GM23338 (cell line): ENCODE results near the gene CCDC170. TPM values are rescaled to one million over a fixed set of nuclear protein-coding genes. Genes with fewer than 3 reads are reported as not detected.

Experiments
- ATAC-seq: fragments of 200-7000 bp; cut with Tn5 transposase; 3 replicates; pipeline ENCODE4 v1.9.1; 2020
- DNase-seq: peaks from one replicate; pipeline ENCODE4 v3.0.0-alpha.2; 2015; ENCODE audit warnings: low spot score
- H2AFZ ChIP-seq: fragments of 200-600 bp; sonication (generic); 2 replicates; pipeline ENCODE4 v1.8.0; 2016; ENCODE audit warnings: antibody characterized with exemption, mild to moderate bottlenecking, moderate library complexity
- H3F3A ChIP-seq: fragments of 200-600 bp; sonication (generic); replicated peaks from 2 replicates; pipeline ENCODE4 v1.8.0; 2017; ENCODE audit warnings: antibody characterized with exemption, mixed run types, low read depth
- H3K27ac ChIP-seq: fragments of 200-600 bp; sonication (generic); 2 replicates; pipeline ENCODE4 v1.6.1; 2016; ENCODE audit warnings: low read depth
- H3K27me3 ChIP-seq: fragments of 200-600 bp; sonication (generic); 2 replicates; pipeline ENCODE4 v1.8.0; 2016; ENCODE audit warnings: mild to moderate bottlenecking, mixed run types, moderate library complexity; ENCODE audit not compliant: insufficient read depth
- H3K36me3 ChIP-seq: fragments of 200-600 bp; sonication (generic); 2 replicates; pipeline ENCODE4 v1.8.0; 2016; ENCODE audit warnings: mild to moderate bottlenecking; ENCODE audit not compliant: insufficient read depth
- H3K4me1 ChIP-seq: fragments of 200-600 bp; sonication (generic); 2 replicates; pipeline ENCODE4 v1.8.0; 2016; ENCODE audit warnings: mild to moderate bottlenecking, moderate library complexity; ENCODE audit not compliant: insufficient read depth
- H3K4me2 ChIP-seq: fragments of 200-600 bp; sonication (generic); 2 replicates; pipeline ENCODE4 v1.7.1; 2017; ENCODE audit warnings: mixed run types
- H3K4me3 ChIP-seq: fragments of 200-600 bp; sonication (generic); 2 replicates; pipeline ENCODE4 v1.6.1; 2016; ENCODE audit warnings: mixed run types
- H3K79me2 ChIP-seq: fragments of 200-600 bp; sonication (generic); replicated peaks from 2 replicates; pipeline ENCODE4 v1.8.0; 2017; ENCODE audit warnings: mild to moderate bottlenecking; ENCODE audit not compliant: insufficient read depth
- H3K9me2 ChIP-seq: fragments of 200-600 bp; sonication (generic); 2 replicates; pipeline ENCODE4 v1.8.0; 2017; ENCODE audit not compliant: insufficient read depth
- H4K20me1 ChIP-seq: fragments of 200-600 bp; sonication (generic); replicated peaks from 2 replicates; pipeline ENCODE4 v1.8.0; 2017; ENCODE audit warnings: mild to moderate bottlenecking; ENCODE audit not compliant: insufficient read depth
- H3K27ac Mint-ChIP-seq: 2 replicates; pipeline ENCODE4 v1.8.0; 2020; ENCODE audit warnings: inconsistent platforms, mild to moderate bottlenecking, moderate library complexity, mixed read lengths
- H3K27me3 Mint-ChIP-seq: 3 replicates; pipeline ENCODE4 v1.8.0; 2022; ENCODE audit warnings: low read depth, mild to moderate bottlenecking, moderate library complexity, mixed read lengths, inconsistent platforms; ENCODE audit not compliant: insufficient read depth, poor library complexity
- H3K36me3 Mint-ChIP-seq: 3 replicates; pipeline ENCODE4 v1.8.0; 2021; ENCODE audit warnings: low read depth, mild to moderate bottlenecking, inconsistent platforms, moderate library complexity, mixed read lengths
- H3K4me1 Mint-ChIP-seq: 3 replicates; pipeline ENCODE4 v1.8.0; 2020; ENCODE audit warnings: mild to moderate bottlenecking, inconsistent platforms, mixed read lengths
- H3K4me3 Mint-ChIP-seq: 3 replicates; pipeline ENCODE4 v1.8.0; 2021; ENCODE audit warnings: moderate library complexity, mild to moderate bottlenecking, inconsistent platforms, mixed read lengths
- H3K9me3 Mint-ChIP-seq: 3 replicates; pipeline ENCODE4 v1.8.0; 2020; ENCODE audit warnings: moderate library complexity, mild to moderate bottlenecking, inconsistent platforms, mixed read lengths
- CREB1 ChIP-seq: fragments of 250-450 bp; sonication (Bioruptor Pico); IDR thresholded peaks from 2 replicates; pipeline ENCODE4 v1.5.0; 2020; ENCODE audit warnings: low read depth, mild to moderate bottlenecking, moderate library complexity
- CTCF ChIP-seq, 2 experiments: fragments of 200-600 bp in 1 of 2; sonication (generic) in 1 of 2; conservative IDR thresholded peaks; 2 replicates each; pipeline versions ENCODE4 v1.5.1 to v1.6.1; 2016 to 2017; ENCODE audit warnings: antibody characterized with exemption in 2 of 2, low read depth in 2 of 2, mild to moderate bottlenecking in 2 of 2, moderate library complexity in 1 of 2
- EZH2 ChIP-seq: fragments of 200-600 bp; sonication (generic); IDR thresholded peaks from one replicate; pipeline ENCODE4 v1.8.0; 2017; ENCODE audit warnings: antibody characterized with exemption, mild to moderate bottlenecking, low read depth; ENCODE audit not compliant: unreplicated experiment
- JUNB ChIP-seq: IDR thresholded peaks from one replicate; pipeline ENCODE4 v1.6.1; 2016; ENCODE audit warnings: antibody characterized with exemption; ENCODE audit not compliant: unreplicated experiment
- NANOG ChIP-seq: IDR thresholded peaks from 2 replicates; pipeline ENCODE4 v1.6.1; 2016; ENCODE audit warnings: antibody characterized with exemption, borderline replicate concordance
- POLR2AphosphoS5 ChIP-seq: IDR thresholded peaks from 2 replicates; pipeline ENCODE4 v1.6.1; 2016; ENCODE audit warnings: antibody characterized with exemption, low read depth
- REST ChIP-seq: IDR thresholded peaks from one replicate; pipeline ENCODE4 v1.6.1; 2018; ENCODE audit warnings: antibody characterized with exemption; ENCODE audit not compliant: unreplicated experiment
- ZNF114 ChIP-seq: fragments of 250-450 bp; sonication (Bioruptor Pico); IDR thresholded peaks from 2 replicates; pipeline ENCODE4 v1.5.0; 2020; ENCODE audit warnings: mild to moderate bottlenecking, moderate library complexity
- ZNF331 ChIP-seq: fragments of 250-450 bp; sonication (Bioruptor Pico); IDR thresholded peaks from 2 replicates; pipeline ENCODE4 v1.5.0; 2020; ENCODE audit warnings: low read depth, mild to moderate bottlenecking, moderate library complexity
- polyA plus RNA-seq: library from polyadenylated mRNA; unstranded; fragments of >200 nt; fragmentation: Nextera tagmentation; extraction: Ambion mirVana; gene quantifications from 2 replicates; pipeline ENCODE4 v1.2.1, GENCODE V29; 2016
- total RNA-seq: library from RNA; depleted of rRNA; stranded (reverse); fragments of >200 nt; shearing (Covaris generic); gene quantifications from 2 replicates; pipeline ENCODE4 v1.2.3, GENCODE V29; 2014

Gene CCDC170
- total and polyA plus RNA-seq, 2 experiments from 2014 or later, result 0.18 TPM; not detected in 1

GRCh38 chr6:151641028-151641427 is 147.2 kb downstream of the CCDC170 start:
- Histone ChIP-seq H3F3A (no peaks in the 10 kb centered on the region), H3K36me3 (no peaks in the 10 kb centered on the region), H3K4me3 (no peak overlapping the region), H3K4me2 (no peak overlapping the region), H3K9me2 (no peaks in the 10 kb centered on the region), H2AFZ (no peak overlapping the region), H3K27ac (no peak overlapping the region), H3K27me3 (no peaks in the 10 kb centered on the region), H4K20me1 (no peaks in the 10 kb centered on the region), H3K4me1 (no peaks in the 10 kb centered on the region), H3K79me2 (no peaks in the 10 kb centered on the region)
- no peaks in the 10 kb centered on the region for H3K36me3 Mint-ChIP-seq
- no peak for DNase-seq
- no peak overlapping the region for H3K27ac Mint-ChIP-seq
- H3K27me3 Mint-ChIP-seq, result peaks cover 2% of the 10 kb centered on the region
- TF ChIP-seq NANOG (no peak), ZNF331 (CRISPR knock-in tag) (no peak)
- no peak overlapping the region for H3K4me3 Mint-ChIP-seq
- H3K4me1 Mint-ChIP-seq, result no peaks in the 10 kb centered on the region; the same call in 2 of the 3 replicates
- H3K9me3 Mint-ChIP-seq, result no peaks in the 10 kb centered on the region
- no peak for ATAC-seq

- H3K4me1 ChIP-seq, result peaks cover 4% of the 10 kb centered on the region; the same call in 1 of the 2 replicates
- Mint-ChIP-seq H3K4me1 (peaks cover 14% of the 10 kb centered on the region), H3K27ac (peak overlapping the region; percentile 62; the same call in 1 of the 2 replicates), H3K9me3 (no peaks in the 10 kb centered on the region), H3K27me3 (peaks cover 5% of the 10 kb centered on the region), H3K36me3 (no peaks in the 10 kb centered on the region), H3K4me3 (no peak overlapping the region)
- H3K4me3 ChIP-seq, result no peak overlapping the region
- TF ChIP-seq CTCF (conservative IDR thresholded peaks at IDR 0.05; ENCODE audit: low read depth in 2 of 2) (peak; percentile 78 to 89), JUNB (no peak), POLR2AphosphoS5 (no peak), CREB1 (CRISPR knock-in tag) (0 out of 2 replicates have a peak, but pooled peaks have one; percentile 8)
- H3K36me3 ChIP-seq, result no peaks in the 10 kb centered on the region
- no peaks in the 10 kb centered on the region for H4K20me1 ChIP-seq
- no peaks in the 10 kb centered on the region for H3F3A ChIP-seq
- H2AFZ ChIP-seq, result peak overlapping the region; percentile 93
- ATAC-seq, result peak; percentile 98
- no peak overlapping the region for H3K4me2 ChIP-seq
- peak; percentile 90 for DNase-seq
- no peak overlapping the region for H3K27ac ChIP-seq
- H3K79me2 ChIP-seq, result no peaks in the 10 kb centered on the region
- no peaks in the 10 kb centered on the region for H3K27me3 ChIP-seq
- H3K9me2 ChIP-seq, result no peaks in the 10 kb centered on the region
These were observed 154.3 kb downstream of the CCDC170 start for GRCh38 chr6:151647976-151648639.

GRCh38 chr6:151649835-151650234 is 156.0 kb downstream of the CCDC170 start:
- no peak overlapping the region for H3K27ac Mint-ChIP-seq
- TF ChIP-seq ZNF331 (CRISPR knock-in tag) (no peak), ZNF114 (CRISPR knock-in tag) (no peak), REST (no peak), CTCF (conservative IDR thresholded peaks at IDR 0.05; ENCODE audit: low read depth in 2 of 2) (no peak), POLR2AphosphoS5 (no peak), CREB1 (CRISPR knock-in tag) (no peak), JUNB (no peak), EZH2 (no peak)

More at GRCh38 chr6:151649835-151650234, 156.0 kb downstream of the CCDC170 start:
- H3F3A ChIP-seq, result no peaks in the 10 kb centered on the region
- no peaks in the 10 kb centered on the region for H3K27me3 ChIP-seq
- no peaks in the 10 kb centered on the region for H3K79me2 ChIP-seq
- Mint-ChIP-seq H3K27me3 (peaks cover 5% of the 10 kb centered on the region), H3K36me3 (peaks cover 6% of the 10 kb centered on the region; the same call in 2 of the 3 replicates), H3K4me3 (no peak overlapping the region), H3K4me1 (peaks cover 14% of the 10 kb centered on the region), H3K9me3 (peaks cover 7% of the 10 kb centered on the region)
- peak overlapping the region; percentile 52; the same call in 1 of the 2 replicates for H2AFZ ChIP-seq
- peaks cover 4% of the 10 kb centered on the region; the same call in 1 of the 2 replicates for H3K4me1 ChIP-seq
- H3K4me2 ChIP-seq, result no peak overlapping the region
- ATAC-seq (no peak), DNase-seq (no peak)
- H3K4me3 ChIP-seq, result no peak overlapping the region
- no peak overlapping the region for H3K27ac ChIP-seq
- no peaks in the 10 kb centered on the region for H3K9me2 ChIP-seq
- no peaks in the 10 kb centered on the region for H3K36me3 ChIP-seq
- H4K20me1 ChIP-seq, result no peaks in the 10 kb centered on the region
